GM21360 (cell line): ENCODE measurements around the gene UNC45A.

Experiments used
- ATAC-seq: cut with Tn5 transposase; IDR thresholded peaks from one replicate; pipeline ENCODE4 v1.9.1; 2021; ENCODE audit warnings: mild to moderate bottlenecking, moderate library complexity; ENCODE audit not compliant: unreplicated experiment

UNC45A gene, protein sequence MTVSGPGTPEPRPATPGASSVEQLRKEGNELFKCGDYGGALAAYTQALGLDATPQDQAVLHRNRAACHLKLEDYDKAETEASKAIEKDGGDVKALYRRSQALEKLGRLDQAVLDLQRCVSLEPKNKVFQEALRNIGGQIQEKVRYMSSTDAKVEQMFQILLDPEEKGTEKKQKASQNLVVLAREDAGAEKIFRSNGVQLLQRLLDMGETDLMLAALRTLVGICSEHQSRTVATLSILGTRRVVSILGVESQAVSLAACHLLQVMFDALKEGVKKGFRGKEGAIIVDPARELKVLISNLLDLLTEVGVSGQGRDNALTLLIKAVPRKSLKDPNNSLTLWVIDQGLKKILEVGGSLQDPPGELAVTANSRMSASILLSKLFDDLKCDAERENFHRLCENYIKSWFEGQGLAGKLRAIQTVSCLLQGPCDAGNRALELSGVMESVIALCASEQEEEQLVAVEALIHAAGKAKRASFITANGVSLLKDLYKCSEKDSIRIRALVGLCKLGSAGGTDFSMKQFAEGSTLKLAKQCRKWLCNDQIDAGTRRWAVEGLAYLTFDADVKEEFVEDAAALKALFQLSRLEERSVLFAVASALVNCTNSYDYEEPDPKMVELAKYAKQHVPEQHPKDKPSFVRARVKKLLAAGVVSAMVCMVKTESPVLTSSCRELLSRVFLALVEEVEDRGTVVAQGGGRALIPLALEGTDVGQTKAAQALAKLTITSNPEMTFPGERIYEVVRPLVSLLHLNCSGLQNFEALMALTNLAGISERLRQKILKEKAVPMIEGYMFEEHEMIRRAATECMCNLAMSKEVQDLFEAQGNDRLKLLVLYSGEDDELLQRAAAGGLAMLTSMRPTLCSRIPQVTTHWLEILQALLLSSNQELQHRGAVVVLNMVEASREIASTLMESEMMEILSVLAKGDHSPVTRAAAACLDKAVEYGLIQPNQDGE

DNA sequence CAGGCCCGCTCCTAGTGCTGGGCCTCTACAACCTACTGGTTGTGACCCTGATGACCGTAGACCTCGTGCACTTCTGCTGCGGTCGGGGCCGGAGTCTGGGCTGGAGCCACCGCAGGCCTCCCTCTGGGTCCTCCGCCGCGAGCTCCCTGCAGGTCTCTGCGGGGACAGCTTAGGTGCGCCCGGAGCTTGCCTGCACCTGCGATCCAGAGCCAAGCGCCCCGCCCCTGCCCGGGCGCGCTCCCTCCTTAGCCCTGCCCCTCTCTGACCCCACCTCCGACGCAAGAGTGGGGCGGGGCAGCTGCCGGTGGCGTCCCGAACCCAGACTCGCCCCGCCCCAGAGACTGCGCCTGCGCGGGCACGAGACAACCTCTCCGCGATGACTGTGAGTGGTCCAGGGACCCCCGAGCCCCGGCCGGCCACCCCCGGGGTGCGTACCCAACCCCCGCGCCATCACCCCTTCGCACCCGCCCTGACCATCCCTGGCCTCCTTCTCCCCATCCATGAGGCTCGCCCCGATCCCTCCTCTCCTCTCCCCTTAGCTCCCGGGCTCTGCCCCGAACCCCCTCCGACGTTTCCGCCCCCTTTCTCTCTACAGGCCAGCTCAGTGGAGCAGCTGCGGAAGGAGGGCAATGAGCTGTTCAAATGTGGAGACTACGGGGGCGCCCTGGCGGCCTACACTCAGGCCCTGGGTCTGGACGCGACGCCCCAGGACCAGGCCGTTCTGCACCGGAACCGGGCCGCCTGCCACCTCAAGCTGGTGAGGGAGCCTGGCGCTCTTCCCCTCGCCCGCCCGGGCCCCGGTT lies at the start of gene UNC45A:
Gene UNC45A, plus strand, starts transcription at position 337 of the 803 bp plus-strand sequence. Its CDS starts 40 bp downstream, at position 377.
- ATAC-seq, result peak; percentile 56

DNA sequence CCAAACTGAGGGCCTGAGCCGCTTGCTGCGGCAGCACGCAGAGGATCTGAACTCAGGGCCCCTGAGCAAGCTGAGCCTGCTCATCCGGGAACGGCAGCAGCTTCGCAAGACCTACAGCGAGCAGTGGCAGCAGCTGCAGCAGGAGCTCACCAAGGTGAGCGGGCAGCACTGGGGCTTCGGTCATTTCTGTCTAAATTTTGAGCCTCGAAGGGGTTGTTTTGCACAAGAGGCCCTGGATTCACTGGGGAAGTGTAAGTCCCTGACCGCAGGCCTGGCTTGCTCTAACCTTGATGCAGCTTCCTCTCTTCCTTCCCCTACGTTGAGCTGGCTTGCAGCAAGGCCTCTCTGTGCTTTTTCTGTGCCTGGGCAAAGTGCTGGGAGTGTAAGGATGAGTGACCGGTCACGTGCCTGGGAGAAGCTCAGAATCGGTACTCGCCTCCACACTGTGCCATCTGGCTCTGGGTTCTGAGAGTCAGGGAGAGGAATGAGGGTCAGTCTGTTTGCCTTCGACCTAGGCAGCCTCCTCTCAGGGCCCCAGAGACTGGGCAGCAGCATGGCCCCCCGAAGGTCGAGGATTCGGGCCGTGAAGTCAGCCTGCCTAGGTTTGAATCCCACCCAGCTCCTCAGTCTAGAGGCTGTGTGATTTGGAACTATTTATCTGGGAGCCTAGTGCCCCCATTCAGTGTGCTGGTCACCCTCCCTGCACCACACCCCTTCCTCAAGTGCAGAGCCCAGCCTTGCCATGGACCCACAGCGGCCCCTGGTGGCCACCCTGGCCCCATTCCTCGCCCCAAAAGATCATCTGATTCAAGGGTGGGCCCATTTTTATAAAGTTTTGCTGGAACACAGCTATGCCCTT lies 49.4 kb upstream of the UNC45A start:
- no peak for ATAC-seq

DNA sequence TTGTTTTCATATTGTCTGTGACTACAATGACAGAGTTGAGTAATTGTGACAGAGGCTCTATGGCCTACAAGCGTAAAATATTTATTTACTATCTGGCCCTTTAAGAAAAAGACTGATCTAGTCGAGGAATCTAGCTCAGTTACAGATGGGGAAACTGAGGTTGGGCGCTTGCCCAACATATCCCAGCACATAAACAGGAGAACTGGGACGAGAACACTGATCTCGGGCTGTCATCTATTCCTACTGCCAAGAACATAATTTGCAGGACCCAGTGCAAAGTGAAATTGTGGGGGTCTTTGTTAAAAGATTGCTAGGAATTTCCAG lies 48.8 kb upstream of the UNC45A start:
- no peak for ATAC-seq

DNA sequence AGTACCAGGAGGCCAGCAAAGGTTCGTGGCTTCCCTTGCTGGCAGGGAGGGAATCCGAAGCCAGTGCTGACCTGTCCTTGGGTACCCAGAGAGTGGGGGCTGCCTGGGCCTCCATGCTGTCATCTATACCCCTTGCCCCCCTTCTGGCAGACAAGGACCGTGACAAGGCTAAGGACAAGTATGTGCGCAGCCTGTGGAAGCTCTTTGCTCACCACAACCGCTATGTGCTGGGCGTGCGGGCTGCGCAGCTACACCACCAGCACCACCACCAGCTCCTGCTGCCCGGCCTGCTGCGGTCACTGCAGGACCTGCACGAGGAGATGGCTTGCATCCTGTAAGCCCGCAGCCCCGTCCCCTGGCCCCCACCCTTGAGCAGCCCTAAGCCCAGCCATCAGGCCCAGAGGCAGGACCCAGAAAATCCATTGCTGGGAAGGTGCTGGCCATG lies 48.0 kb upstream of the UNC45A start:
- ATAC-seq, result no peak

DNA sequence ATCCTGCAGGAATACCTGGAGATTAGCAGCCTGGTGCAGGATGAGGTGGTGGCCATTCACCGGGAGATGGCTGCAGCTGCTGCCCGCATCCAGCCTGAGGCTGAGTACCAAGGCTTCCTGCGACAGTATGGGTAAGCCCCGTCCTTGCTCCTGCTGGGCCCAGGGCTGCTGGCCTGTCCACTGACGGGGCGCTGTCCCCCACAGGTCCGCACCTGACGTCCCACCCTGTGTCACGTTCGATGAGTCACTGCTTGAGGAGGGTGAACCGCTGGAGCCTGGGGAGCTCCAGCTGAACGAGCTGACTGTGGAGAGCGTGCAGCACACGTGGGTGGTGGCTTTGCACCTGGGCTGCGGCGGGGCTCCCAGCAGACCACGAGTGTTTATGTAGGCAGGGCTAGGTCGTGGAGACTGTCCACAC lies 45.8 kb upstream of the UNC45A start:
- ATAC-seq, result no peak

DNA sequence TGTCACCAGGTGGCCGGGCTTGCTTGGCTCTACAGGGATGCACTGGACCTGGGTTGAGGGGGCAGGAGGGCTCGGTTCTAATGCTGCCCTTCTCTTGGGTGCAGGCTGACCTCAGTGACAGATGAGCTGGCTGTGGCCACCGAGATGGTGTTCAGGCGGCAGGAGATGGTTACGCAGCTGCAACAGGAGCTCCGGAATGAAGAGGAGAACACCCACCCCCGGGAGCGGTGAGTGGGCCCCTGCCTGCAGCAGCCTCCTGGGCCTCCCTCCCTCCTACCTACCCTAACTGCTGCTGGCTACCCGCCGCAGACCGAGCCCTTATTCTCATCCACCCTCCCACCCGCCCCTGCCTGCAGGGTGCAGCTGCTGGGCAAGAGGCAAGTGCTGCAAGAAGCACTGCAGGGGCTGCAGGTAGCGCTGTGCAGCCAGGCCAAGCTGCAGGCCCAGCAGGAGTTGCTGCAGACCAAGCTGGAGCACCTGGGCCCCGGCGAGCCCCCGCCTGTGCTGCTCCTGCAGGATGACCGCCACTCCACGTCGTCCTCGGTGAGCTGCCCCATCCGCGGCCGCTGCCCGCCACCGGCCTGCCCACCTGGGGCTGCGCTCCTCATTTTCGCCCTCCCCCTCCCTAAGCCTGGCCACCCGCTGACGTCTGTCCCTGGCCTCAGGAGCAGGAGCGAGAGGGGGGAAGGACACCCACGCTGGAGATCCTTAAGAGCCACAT lies 45.2 kb upstream of the UNC45A start:
- ATAC-seq, result no peak

DNA sequence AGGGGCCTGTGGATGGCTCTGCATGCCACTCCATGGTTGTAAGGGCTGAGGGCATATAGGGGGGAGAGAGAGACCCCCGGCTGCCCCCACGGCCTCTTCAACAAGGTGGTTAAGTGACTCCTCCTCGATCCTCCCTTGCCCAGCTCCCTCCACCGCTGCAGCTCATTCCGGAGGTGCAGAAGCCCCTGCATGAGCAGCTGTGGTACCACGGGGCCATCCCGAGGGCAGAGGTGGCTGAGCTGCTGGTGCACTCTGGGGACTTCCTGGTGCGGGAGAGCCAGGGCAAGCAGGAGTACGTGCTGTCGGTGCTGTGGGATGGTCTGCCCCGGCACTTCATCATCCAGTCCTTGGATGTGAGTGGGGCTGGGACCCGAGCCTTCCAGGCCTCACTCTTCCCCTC lies 44.2 kb upstream of the UNC45A start:
- no peak for ATAC-seq

DNA sequence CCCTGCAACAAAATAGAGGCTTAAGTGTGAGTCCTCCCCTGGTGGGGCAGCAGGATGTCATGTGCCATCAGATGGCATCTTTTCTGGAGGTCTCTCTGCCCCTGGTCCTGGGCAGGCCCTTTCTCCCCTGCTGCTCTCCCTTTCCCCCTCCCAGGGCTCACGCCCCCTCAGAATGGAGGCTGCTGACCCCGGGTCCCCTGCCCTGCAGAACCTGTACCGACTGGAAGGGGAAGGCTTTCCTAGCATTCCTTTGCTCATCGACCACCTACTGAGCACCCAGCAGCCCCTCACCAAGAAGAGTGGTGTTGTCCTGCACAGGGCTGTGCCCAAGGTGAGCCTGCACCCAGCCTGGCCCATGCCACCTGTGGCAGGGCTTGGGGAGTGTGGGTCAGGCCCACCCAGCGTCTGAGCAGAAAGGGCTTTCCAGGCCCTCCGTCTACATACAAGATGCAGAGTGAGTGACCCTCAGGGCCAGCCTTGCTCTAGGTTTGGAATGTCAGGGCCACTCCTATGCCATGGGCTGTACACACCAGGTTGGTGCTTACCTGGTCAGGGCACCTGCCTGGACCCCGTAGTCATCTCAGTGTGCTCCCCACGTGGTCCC lies 43.6 kb upstream of the UNC45A start:
- ATAC-seq, result no peak

DNA sequence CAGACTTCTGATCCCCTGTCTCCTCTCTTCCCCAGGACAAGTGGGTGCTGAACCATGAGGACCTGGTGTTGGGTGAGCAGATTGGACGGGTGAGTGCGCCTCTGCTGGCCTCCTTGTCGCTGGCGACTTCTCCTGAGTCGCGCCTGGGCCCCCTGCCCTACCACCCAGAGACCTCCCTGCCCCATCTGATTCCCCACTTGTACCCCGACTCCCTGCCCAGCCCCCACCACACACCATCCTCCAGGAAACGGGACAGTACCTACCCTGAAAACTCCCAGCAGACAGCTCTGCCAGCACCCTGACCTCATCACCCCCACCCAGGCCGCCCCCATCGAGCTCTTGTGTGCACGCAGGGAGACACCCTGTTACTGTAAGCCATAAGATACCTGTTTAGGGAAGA lies 43.1 kb upstream of the UNC45A start:
- no peak for ATAC-seq

DNA sequence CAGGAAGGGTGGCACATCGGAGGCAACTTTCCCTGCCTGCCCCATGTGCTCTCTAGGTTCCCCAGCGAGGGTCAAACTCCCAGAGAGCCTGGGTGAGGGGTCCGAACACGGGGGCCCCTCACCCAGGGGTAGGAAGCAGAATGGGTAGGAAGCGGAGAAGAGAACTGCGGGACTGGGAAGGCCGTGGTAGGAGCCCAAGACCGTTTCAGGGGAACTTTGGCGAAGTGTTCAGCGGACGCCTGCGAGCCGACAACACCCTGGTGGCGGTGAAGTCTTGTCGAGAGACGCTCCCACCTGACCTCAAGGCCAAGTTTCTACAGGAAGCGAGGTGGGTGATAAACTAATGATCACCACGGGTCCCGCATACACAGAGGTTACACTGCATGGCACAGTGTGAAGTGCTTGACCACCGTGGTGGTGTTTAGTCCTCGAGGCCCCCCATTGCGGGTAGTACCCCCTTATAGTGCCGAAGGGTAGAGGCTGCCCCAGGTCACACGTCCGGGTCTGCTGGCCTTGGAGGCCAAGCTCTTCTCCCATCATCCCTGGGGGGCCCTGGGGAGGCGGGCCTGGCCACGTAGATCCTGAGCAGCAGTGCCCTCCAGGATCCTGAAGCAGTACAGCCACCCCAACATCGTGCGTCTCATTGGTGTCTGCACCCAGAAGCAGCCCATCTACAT lies 42.4 kb upstream of the UNC45A start:
- no peak for ATAC-seq

DNA sequence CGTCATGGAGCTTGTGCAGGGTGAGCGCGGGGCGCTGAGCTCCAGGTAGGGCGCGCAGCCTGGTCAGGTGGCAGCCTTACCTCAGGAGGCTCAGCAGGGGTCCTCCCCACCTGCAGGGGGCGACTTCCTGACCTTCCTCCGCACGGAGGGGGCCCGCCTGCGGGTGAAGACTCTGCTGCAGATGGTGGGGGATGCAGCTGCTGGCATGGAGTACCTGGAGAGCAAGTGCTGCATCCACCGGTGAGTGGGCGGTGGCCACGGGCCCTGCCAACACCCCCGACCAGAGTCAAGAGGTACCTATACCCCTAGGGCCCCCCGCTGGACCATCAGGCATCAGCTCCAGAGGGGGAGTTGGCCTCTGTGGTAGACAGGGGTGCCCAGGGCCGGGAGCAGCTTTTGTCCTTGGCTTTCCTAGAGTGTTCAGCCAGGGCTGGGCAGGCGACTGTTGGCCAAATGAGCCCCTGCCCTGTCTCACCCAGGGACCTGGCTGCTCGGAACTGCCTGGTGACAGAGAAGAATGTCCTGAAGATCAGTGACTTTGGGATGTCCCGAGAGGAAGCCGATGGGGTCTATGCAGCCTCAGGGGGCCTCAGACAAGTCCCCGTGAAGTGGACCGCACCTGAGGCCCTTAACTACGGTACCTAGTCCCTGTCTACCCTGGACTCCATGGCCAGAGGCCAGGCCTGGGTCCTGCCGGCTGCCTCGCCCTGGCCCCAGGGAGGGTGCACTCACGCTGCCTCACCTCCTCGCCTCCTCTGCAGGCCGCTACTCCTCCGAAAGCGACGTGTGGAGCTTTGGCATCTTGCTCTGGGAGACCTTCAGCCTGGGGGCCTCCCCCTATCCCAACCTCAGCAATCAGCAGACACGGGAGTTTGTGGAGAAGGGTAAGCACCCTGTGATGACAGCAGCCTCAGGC lies 41.7 kb upstream of the UNC45A start:
- no peak for ATAC-seq

DNA sequence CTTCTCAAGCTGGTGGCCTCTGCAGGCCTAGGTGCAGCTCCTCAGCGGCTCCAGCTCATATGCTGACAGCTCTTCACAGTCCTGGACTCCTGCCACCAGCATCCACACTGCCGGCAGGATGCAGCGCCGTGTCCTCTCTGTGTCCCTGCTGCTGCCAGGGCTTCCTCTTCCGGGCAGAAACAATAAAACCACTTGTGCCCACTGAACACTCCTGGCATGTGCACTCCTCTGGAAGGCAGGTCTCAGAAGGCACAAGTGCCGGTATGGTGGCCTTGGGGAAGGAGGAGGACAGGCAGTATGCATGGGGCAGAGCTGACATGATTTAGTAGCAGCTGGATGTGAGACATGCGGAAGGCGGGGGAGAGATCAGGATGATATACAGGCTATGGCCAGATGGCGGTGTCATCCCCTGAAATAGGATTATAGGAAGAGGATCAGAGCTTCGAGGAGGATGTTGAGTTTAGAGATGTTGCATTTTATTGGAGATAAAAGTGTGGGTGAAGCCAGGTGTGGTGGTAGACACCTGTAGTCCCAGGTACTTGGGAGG lies 39.4 kb upstream of the UNC45A start:
- ATAC-seq, result no peak

DNA sequence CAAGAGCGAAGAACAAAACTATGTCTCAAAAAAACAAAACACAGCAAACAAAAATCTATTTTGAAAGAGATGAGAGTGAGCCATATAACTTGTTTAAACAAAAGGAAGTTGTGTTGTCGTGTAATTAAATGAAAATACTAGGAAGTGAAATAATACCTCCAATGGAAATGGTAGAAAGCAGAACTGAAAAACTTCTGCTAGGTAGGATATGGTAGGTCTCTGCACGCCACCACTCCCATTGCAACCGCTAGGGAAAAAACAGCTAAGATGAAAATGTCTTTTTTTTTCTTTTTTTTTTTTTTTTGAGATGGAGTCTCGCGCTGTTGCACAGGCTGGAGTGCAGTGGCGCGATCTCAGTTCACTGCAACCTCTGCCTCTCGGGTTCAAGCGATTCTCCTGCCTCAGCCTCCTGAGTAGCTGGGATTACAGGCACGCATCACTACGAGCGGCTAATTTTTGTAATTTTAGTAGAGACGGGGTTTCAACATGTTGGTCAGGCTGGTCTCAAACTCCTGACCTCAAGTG lies 37.9 kb upstream of the UNC45A start:
- peak; percentile 72 for ATAC-seq

DNA sequence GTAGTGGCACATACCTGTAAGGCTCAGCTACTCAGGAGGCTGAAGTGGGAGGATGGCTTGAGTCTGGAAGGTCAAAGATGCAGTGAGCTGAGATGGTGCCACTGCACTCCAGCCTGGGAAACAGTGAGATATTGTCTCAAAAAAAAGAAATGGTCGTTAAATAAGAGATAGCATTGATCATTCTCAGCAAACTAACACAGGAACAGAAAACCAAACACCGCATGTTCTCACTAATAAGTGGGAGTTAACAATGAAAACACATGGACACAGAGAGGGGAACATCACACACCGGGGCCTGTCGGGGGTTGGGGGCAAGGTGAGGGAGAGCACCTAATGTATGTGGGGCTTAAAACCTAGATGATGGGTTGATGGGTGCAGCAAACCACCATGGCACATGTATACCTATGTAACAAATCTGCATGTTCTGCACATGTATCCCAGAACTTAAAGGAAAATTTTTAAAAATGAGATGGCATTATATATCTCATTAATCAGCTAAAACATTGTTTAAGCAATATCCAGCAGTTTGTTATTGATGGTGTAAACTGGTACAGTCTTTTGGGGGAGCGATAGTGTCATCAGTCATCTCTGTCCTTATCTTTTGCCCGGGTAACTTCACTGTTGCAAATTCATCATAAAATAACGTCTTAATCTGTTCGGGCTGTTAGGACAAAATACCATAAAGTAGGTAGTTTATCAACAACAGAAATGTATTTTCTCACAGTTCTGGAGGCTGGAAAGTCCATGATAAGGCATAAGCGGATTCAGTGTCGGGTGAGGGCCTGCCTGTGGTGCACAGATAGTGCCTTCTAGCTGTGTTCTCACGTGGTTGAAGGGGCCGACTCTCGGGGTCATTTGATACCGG lies 33.7 kb upstream of the UNC45A start:
- ATAC-seq, result no peak

DNA sequence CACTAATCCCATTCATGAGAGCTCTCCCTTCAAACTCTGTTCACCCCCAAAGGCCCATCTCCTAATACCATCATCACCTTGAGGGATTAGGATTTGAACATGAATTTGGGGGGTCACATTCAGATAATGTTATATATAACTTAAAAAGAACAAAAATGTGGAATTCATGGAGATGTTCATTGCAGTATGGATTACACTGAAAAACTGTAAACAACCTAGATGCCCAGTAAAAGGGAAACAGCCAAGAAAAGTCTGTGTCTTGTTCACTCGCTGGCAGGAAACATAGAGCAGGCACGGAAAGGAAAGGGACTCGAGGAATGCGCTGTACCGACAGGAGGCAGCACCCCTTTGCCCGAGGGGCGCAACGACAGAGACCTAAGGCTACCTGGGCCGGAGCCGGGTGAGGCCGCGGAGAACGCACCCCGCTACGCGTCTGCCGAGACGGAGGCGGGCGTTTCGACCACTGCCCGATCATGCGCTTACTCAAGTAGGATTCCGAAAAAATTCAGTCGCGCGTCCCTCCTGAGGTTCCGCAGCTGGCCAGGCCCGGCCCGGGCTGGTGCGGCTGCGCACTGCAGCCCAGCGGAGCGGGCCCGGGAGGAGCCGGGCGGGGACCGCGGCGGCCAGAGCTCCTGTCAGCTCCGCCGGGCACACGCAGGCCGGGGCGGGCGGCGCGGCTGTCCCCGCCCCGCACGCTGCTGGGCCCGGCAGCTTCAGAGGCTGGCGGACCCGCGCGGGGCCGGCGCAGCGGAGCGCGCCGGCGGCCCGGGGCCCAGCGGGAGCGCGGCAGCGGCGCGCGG lies 32.8 kb upstream of the UNC45A start:
- ATAC-seq, result peak; percentile 58
